MM.1S (cell line): Measurements from ENCODE around the gene UBFD1.

Experiments used
- DNase-seq: peaks from one replicate; pipeline ENCODE4 v3.0.0-alpha.2; 2015
- H2AFZ ChIP-seq: fragments of 300-600 bp; sonication (generic); 2 replicates; pipeline ENCODE4 v1.6.0; 2016; ENCODE audit warnings: antibody characterized with exemption, low read length
- H3F3A ChIP-seq: fragments of 300-600 bp; sonication (generic); 2 replicates; pipeline ENCODE4 v1.6.1; 2016; ENCODE audit warnings: mild to moderate bottlenecking, antibody characterized with exemption, low read length, moderate library complexity, mixed read lengths; ENCODE audit not compliant: insufficient read depth
- H3K27ac ChIP-seq: fragments of 300-600 bp; sonication (generic); 2 replicates; pipeline ENCODE4 v1.5.1; 2016; ENCODE audit warnings: mild to moderate bottlenecking, low read length
- H3K27me3 ChIP-seq: fragments of 300-600 bp; sonication (generic); replicated peaks from 2 replicates; pipeline ENCODE4 v1.6.0; 2016; ENCODE audit warnings: low read length; ENCODE audit not compliant: insufficient read depth
- H3K36me3 ChIP-seq: fragments of 300-600 bp; sonication (generic); replicated peaks from 2 replicates; pipeline ENCODE4 v1.6.1; 2016; ENCODE audit warnings: mild to moderate bottlenecking, low read length, mixed read lengths; ENCODE audit not compliant: insufficient read depth
- H3K4me1 ChIP-seq: fragments of 300-600 bp; sonication (generic); 2 replicates; pipeline ENCODE4 v1.6.1; 2016; ENCODE audit warnings: low read length, mixed read lengths
- H3K4me2 ChIP-seq: fragments of 300-600 bp; sonication (generic); 2 replicates; pipeline ENCODE4 v1.6.0; 2016; ENCODE audit warnings: low read depth, low read length
- H3K4me3 ChIP-seq: fragments of 300-600 bp; sonication (generic); 2 replicates; pipeline ENCODE4 v1.5.1; 2016; ENCODE audit warnings: low read length, mixed read lengths
- H3K79me2 ChIP-seq: fragments of 300-600 bp; sonication (generic); 2 replicates; pipeline ENCODE4 v1.6.1; 2016; ENCODE audit warnings: mixed run types, low read length, mixed read lengths
- H3K9ac ChIP-seq: fragments of 300-600 bp; sonication (generic); 2 replicates; pipeline ENCODE4 v1.6.1; 2016; ENCODE audit warnings: low read length, mixed read lengths
- H3K9me2 ChIP-seq: fragments of 300-600 bp; sonication (generic); replicated peaks from 2 replicates; pipeline ENCODE4 v1.6.1; 2016; ENCODE audit warnings: mild to moderate bottlenecking, low read length, mixed read lengths; ENCODE audit not compliant: insufficient read depth
- H3K9me3 ChIP-seq: fragments of 300-600 bp; sonication (generic); replicated peaks from 2 replicates; pipeline ENCODE4 v1.6.1; 2016; ENCODE audit warnings: mild to moderate bottlenecking, low read length, mixed read lengths; ENCODE audit not compliant: insufficient read depth
- H4K20me1 ChIP-seq: fragments of 300-600 bp; sonication (generic); 2 replicates; pipeline ENCODE4 v1.6.1; 2016; ENCODE audit warnings: mild to moderate bottlenecking, low read length, moderate library complexity, mixed read lengths; ENCODE audit not compliant: insufficient read depth
- EZH2 ChIP-seq: fragments of 300-600 bp; sonication (generic); optimal IDR thresholded peaks from 2 replicates; pipeline ENCODE3; 2017; ENCODE audit warnings: low read depth, mild to moderate bottlenecking, antibody characterized with exemption, low read length, mixed read lengths
- EZH2phosphoT487 ChIP-seq: fragments of 300-600 bp; sonication (generic); IDR thresholded peaks from 2 replicates; pipeline ENCODE4 v1.6.1; 2018; ENCODE audit warnings: antibody characterized with exemption, low read length
- TF ChIP-seq, protein P1 (sequence below): fragments of 300-600 bp; sonication (generic); IDR thresholded peaks from 2 replicates; pipeline ENCODE4 v1.5.1; 2016; ENCODE audit warnings: antibody characterized with exemption, low read length, mixed read lengths

UBFD1 gene

GRCh38 chr16:23572394-23572793 lies 14.9 kb downstream of the UBFD1 start:
- H3K4me2 ChIP-seq, result no peak overlapping the region
- no peak overlapping the region for H3K27ac ChIP-seq

GRCh38 chr16:23573817-23574216 lies 16.3 kb downstream of the UBFD1 start:
- Histone ChIP-seq H3K4me2 (no peak overlapping the region), H3K27me3 (no peaks in the 10 kb centered on the region), H3K27ac (no peak overlapping the region), H2AFZ (no peak overlapping the region), H3F3A (no peaks in the 10 kb centered on the region), H3K79me2 (no peaks in the 10 kb centered on the region), H3K4me3 (no peak overlapping the region), H4K20me1 (no peaks in the 10 kb centered on the region; the same call in 1 of the 2 replicates), H3K36me3 (no peaks in the 10 kb centered on the region; the same call in 1 of the 2 replicates), H3K9me3 (no peaks in the 10 kb centered on the region), H3K4me1 (no peaks in the 10 kb centered on the region), H3K9ac (no peak overlapping the region), H3K9me2 (no peaks in the 10 kb centered on the region)
- TF ChIP-seq EZH2phosphoT487 (no peak), EZH2 (no peak)
- TF ChIP-seq, protein P1, sequence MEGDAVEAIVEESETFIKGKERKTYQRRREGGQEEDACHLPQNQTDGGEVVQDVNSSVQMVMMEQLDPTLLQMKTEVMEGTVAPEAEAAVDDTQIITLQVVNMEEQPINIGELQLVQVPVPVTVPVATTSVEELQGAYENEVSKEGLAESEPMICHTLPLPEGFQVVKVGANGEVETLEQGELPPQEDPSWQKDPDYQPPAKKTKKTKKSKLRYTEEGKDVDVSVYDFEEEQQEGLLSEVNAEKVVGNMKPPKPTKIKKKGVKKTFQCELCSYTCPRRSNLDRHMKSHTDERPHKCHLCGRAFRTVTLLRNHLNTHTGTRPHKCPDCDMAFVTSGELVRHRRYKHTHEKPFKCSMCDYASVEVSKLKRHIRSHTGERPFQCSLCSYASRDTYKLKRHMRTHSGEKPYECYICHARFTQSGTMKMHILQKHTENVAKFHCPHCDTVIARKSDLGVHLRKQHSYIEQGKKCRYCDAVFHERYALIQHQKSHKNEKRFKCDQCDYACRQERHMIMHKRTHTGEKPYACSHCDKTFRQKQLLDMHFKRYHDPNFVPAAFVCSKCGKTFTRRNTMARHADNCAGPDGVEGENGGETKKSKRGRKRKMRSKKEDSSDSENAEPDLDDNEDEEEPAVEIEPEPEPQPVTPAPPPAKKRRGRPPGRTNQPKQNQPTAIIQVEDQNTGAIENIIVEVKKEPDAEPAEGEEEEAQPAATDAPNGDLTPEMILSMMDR, result no peak
- DNase-seq, result no peak

More at GRCh38 chr16:23572394-23572793, 14.9 kb downstream of the UBFD1 start:
- TF ChIP-seq EZH2 (no peak), EZH2phosphoT487 (no peak)
- TF ChIP-seq, protein P1, result no peak
- H3K9me3 ChIP-seq, result no peaks in the 10 kb centered on the region
- H2AFZ ChIP-seq, result no peak overlapping the region
- no peak overlapping the region for H3K4me3 ChIP-seq
- no peaks in the 10 kb centered on the region for H3K9me2 ChIP-seq
- no peaks in the 10 kb centered on the region for H3K27me3 ChIP-seq
- DNase-seq, result no peak
- no peaks in the 10 kb centered on the region for H3K4me1 ChIP-seq
- no peaks in the 10 kb centered on the region; the same call in 1 of the 2 replicates for H4K20me1 ChIP-seq
- H3F3A ChIP-seq, result no peaks in the 10 kb centered on the region
- H3K9ac ChIP-seq, result no peak overlapping the region
- no peaks in the 10 kb centered on the region for H3K79me2 ChIP-seq
- no peaks in the 10 kb centered on the region for H3K36me3 ChIP-seq

GRCh38 chr16:23575834-23576233 lies 18.3 kb downstream of the UBFD1 start:
- no peaks in the 10 kb centered on the region; the same call in 1 of the 2 replicates for H3K36me3 ChIP-seq
- H3K27ac ChIP-seq, result no peak overlapping the region
- no peak overlapping the region for H3K4me3 ChIP-seq
- H3K9me3 ChIP-seq, result no peaks in the 10 kb centered on the region
- H3K79me2 ChIP-seq, result no peaks in the 10 kb centered on the region
- H4K20me1 ChIP-seq, result no peaks in the 10 kb centered on the region
- H3K4me1 ChIP-seq, result no peaks in the 10 kb centered on the region
- no peak overlapping the region for H2AFZ ChIP-seq
- H3F3A ChIP-seq, result no peaks in the 10 kb centered on the region
- no peaks in the 10 kb centered on the region for H3K9me2 ChIP-seq
- H3K9ac ChIP-seq, result no peak overlapping the region
- TF ChIP-seq EZH2phosphoT487 (no peak), EZH2 (no peak)
- TF ChIP-seq, protein P1, result no peak
- no peaks in the 10 kb centered on the region for H3K27me3 ChIP-seq
- no peak for DNase-seq
- H3K4me2 ChIP-seq, result no peak overlapping the region
